ENCODE results near the gene RND3.

The RND3 gene

DNA sequence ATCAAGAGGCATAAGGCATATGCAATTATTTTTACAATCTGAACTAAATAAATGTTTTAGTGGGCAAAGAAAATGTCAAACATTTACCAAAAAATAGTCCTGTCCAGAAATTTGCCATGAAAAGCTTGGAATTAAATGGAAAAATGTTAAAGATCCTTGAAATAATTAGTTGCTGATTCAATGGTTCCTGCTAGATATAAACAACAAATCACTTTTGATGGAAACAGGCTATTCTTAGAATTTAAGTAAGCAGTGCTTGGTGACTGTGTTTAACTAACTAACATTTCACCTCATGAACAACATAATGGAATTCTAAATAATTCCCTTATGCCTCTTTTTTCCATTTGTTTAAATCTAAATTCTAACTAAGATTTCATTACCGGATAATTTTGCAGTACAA lies 3.9 kb downstream of the RND3 start:
- Mint-ChIP-seq H3K36me3 (no peaks in the 10 kb centered on the region), H3K4me1 (peaks cover 11% of the 10 kb centered on the region), H3K27ac (no peak overlapping the region), H3K4me3 (no peak overlapping the region), H3K27me3 (peaks cover 29% of the 10 kb centered on the region), H3K9me3 (no peaks in the 10 kb centered on the region)

DNA sequence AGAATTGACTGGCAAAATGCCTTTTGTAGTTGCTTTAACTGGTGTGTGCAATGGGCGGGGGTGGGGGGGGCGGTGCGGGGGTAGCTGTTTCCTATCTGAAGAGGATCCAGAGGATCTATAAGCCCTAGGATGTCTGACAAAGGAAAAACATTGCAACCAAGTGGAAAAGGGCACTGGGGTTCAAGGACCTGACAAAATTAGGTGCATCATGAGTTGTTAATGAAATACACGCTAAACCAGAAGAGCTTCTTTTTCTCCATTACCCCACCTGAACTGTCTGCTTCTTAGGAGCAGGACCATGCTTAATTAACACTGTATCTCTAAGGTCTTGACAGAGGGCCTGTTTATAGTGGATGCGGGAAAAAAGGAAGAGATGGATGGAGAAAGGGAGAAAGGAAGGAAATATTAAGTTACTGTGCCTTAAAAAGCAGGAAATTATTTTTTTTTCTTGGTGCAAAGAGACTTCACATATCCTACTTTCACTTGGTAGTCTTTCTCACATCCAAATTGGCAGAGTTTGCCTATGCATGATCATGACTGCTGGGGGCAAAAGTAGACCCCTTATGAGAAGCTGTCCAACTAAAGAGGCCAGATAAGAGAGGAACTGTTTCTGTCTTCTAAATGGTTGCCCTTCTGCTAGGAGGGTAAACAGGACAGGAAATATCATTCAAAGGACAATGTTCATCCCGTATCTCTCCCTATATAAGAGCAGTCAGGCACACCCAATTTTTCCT lies 4.6 kb downstream of the RND3 start:
- Mint-ChIP-seq H3K27me3 (peaks cover 22% of the 10 kb centered on the region), H3K27ac (no peak overlapping the region), H3K4me1 (peaks cover 11% of the 10 kb centered on the region), H3K36me3 (no peaks in the 10 kb centered on the region), H3K9me3 (no peaks in the 10 kb centered on the region), H3K4me3 (no peak overlapping the region)

DNA sequence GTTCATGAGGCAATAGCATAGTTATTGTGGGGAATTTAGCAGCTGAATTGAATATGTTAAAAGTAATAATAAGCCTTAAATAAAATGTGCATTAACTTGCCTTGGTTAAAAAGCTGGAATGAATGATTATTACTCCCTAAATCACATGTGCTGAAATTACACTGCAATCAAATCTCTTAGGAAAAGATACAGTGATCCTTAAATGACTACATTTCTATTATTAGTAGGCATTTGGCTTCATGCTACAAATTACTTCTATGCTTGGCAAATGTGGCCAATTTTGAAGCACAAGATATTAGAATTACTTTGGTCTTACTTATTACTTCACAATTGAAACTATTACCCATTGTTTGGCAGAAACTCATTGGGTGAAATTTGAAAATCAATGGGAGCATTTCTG lies 5.4 kb downstream of the RND3 start:
- Mint-ChIP-seq H3K4me1 (peaks cover 8% of the 10 kb centered on the region), H3K36me3 (no peaks in the 10 kb centered on the region), H3K27ac (no peak overlapping the region), H3K27me3 (peaks cover 18% of the 10 kb centered on the region), H3K9me3 (no peaks in the 10 kb centered on the region), H3K4me3 (no peak overlapping the region)

DNA sequence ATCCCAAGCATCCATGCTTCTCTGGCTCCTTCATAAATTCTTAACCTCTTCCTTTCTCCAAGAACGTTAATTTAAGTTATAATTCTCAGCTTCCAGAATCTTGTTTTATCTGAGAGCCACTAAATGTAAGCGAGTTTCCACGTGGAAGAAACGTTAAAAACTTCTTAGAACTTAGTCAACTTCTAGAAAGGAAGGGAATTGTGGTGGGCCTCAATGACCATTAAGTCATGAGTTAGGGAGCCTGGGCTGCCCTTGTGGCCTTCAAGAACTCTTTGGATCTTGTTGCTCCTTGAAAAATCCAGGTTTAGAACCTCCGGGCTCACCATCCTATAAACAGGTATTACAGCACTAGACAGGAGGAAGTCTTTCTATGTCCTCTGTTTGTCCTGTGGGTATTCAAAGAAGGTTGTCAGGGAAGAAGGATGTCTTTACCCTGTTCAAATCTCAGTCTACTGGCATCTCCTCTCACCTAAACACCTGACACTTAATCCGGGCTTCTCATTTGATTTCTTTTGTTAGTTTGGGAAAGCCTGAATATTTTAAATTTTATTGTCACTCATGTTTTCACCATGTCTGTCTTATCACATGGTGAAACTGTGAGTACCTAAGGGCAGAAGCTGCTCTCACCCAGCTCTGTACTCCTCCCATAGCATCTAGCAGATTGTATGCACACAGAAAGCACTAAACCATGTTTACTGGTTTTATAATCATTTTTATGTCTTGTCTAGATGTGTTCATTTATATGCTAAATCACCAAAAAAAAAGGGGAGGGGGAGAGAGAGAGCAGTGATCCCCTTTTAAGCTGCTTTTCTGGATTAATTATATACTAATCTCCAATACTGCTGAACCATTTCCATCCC lies 6.3 kb downstream of the RND3 start:
- Mint-ChIP-seq H3K9me3 (no peaks in the 10 kb centered on the region), H3K4me3 (no peak overlapping the region), H3K27ac (no peak overlapping the region), H3K4me1 (no peaks in the 10 kb centered on the region), H3K27me3 (peaks cover 12% of the 10 kb centered on the region), H3K36me3 (no peaks in the 10 kb centered on the region)

DNA sequence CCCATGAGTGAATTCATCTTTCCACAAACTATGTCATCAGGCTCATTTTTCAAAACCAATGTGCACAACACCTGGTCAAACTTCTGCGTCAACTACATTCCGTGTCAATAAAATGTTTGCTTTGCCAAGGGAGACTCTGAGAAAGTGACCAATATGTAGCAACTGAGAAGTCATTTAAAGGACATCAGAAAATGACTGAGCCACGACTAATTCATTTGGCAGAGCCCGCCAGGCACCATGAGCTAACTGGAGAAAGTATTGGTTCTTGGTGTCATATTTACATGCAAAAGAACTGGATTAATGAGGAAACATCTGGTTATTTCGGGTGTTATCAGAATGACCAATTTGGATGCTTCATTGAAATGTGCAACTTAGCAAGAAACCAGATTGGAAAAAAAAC lies 7.2 kb downstream of the RND3 start:
- Mint-ChIP-seq H3K27me3 (peaks cover 9% of the 10 kb centered on the region), H3K36me3 (no peaks in the 10 kb centered on the region), H3K9me3 (no peaks in the 10 kb centered on the region), H3K4me1 (no peaks in the 10 kb centered on the region), H3K4me3 (no peak overlapping the region), H3K27ac (no peak overlapping the region)

DNA sequence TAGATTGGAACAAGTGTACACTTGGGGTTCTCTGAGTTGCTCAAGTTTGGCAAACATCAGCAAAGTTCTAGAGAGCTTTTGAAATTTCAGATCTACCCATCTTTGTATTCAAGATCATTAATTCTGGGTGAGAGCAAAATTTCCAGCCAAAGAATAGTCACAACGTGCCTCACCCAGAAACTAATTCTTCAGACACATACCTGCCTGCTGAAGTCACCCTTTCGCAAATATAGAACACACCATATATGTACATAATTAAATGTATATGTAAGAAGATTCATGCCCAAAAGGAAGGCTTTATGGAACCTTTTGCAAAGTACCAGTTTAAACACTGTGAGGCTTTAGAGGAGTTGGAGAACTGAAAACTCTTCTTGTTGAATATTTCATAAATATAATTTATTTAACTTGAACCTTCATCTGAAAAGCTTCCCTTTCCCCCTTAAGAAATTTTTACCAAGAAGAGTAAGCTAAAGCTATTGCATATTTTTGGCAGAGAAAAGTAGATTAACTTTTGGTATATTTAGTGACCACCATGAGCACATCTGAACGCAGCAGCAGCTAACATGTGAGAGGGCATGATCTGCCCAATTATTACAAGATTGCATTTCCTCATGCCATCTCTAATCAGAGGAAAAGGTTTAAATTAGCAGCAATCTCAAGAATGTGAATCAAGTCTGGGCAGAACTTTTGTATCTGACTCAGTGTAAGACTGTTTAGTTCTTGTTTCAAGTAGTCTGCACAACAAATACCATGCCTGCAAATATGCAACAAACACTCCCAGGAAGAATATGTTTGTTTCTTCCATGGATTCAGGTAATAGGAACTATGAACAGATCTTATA lies 8.2 kb downstream of the RND3 start:
- Mint-ChIP-seq H3K36me3 (no peaks in the 10 kb centered on the region), H3K27me3 (peaks cover 7% of the 10 kb centered on the region), H3K4me3 (no peak overlapping the region), H3K4me1 (no peaks in the 10 kb centered on the region), H3K27ac (no peak overlapping the region), H3K9me3 (no peaks in the 10 kb centered on the region)

DNA sequence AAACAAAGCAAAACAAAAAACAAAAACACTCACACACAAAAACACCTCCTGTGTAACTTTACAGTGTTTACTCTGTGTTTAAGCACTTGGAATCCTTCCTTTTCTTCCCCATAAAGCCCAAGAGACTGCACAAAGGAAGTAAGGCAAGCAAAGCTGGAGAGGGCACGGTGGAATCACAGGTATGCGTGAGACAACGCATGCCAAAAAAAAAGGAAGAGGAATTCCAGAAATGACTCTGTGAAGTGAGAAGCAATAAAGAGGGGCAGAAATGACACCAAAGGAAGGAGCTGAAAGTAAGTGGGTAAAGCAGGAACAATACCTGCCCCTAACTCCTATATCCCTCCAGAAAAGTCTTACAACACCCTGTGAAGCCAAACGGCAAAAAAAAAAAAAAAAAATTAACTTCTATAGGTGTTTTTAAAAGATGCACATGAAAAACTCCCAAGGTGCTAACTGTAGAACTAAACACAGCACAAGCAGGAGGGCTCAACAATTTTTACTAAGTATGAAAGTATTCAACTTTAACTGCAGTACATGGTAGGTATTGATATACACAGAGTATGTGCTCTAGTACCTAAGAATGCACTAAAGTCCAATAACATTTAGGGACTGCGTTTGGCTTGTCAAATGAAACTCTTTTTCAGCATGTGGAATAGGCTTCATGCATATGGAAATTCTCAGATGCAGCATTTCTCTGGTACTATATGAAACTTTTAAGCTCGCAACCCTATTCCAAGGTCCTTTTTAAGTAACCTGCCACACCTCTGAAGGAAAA lies 9.1 kb downstream of the RND3 start:
- no peaks in the 10 kb centered on the region for H3K9me3 Mint-ChIP-seq
- no peaks in the 10 kb centered on the region for H3K4me1 Mint-ChIP-seq
- H3K27ac Mint-ChIP-seq = no peak overlapping the region
- H3K36me3 Mint-ChIP-seq = no peaks in the 10 kb centered on the region
- no peak overlapping the region for H3K4me3 Mint-ChIP-seq
- peaks cover 10% of the 10 kb centered on the region for H3K27me3 Mint-ChIP-seq

DNA sequence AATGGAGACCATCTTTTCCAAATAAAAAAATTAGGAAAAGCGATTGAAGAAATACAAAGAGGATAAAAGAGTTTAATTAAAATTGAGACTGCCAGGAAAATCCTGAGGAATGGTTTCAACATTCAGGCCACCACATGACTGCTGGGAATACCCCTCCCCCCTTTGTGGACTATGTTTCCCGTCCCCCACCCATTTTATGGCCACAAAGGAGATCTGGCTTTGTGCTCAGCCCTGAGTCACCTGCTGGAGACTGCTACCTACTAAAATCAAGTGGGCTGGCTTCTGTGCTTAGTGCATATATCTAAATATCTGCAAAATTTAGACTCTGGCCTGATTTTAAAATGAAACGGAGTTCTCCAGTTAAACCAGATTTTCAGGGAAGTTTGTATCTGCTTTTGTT lies 10.1 kb downstream of the RND3 start:
- Mint-ChIP-seq H3K36me3 (no peaks in the 10 kb centered on the region), H3K27ac (no peak overlapping the region), H3K4me1 (no peaks in the 10 kb centered on the region), H3K4me3 (no peak overlapping the region), H3K27me3 (peaks cover 8% of the 10 kb centered on the region), H3K9me3 (no peaks in the 10 kb centered on the region)

DNA sequence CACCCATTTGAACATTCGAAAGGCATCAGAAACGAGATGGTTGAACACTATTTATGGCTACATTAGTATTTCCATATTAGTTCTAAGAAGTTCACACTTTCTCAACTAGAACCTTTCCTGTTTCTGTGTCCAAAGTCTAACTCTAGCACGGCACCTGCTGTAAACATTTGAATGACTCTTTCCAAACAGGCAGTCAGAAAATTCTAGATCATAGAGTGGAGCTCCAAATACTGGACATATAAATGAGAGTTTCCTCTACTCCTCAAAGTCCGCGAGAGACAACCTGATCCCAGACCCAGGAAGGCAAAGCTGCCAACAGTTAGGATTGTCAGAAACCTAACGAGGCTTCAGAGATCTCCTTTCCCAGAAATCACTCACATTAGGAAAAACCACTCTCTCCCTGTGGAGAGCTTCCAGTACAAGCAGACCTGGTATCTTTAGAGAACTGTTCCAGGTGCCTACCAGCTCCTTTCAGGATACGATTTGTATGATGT lies 10.6 kb downstream of the RND3 start:
- Mint-ChIP-seq H3K4me1 (no peaks in the 10 kb centered on the region), H3K4me3 (no peak overlapping the region), H3K27me3 (peaks cover 8% of the 10 kb centered on the region), H3K9me3 (no peaks in the 10 kb centered on the region), H3K27ac (no peak overlapping the region), H3K36me3 (no peaks in the 10 kb centered on the region)

DNA sequence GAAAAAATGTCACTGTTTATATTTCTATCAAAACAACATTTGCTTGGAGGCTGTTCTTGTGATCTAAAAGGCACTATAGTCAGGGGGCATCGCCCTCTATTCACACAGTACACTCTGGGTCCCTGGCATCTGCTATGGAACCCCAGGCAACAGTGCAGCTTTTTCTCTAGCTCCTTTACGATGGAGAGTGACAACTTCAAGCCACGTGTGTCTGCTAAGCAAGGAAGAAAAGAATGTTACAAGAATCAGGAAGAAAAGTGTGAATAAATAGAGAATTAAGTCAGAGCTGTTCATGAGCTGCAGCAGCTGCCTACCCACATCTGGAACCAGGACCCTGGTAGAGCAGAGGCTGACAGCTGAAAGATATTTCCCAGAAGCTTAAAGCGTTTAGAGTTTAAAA lies 11.2 kb downstream of the RND3 start:
- H3K27ac Mint-ChIP-seq = no peak overlapping the region
- no peaks in the 10 kb centered on the region for H3K4me1 Mint-ChIP-seq
- H3K36me3 Mint-ChIP-seq = no peaks in the 10 kb centered on the region
- no peak overlapping the region for H3K4me3 Mint-ChIP-seq
- H3K27me3 Mint-ChIP-seq = peaks cover 8% of the 10 kb centered on the region
- H3K9me3 Mint-ChIP-seq = no peaks in the 10 kb centered on the region

DNA sequence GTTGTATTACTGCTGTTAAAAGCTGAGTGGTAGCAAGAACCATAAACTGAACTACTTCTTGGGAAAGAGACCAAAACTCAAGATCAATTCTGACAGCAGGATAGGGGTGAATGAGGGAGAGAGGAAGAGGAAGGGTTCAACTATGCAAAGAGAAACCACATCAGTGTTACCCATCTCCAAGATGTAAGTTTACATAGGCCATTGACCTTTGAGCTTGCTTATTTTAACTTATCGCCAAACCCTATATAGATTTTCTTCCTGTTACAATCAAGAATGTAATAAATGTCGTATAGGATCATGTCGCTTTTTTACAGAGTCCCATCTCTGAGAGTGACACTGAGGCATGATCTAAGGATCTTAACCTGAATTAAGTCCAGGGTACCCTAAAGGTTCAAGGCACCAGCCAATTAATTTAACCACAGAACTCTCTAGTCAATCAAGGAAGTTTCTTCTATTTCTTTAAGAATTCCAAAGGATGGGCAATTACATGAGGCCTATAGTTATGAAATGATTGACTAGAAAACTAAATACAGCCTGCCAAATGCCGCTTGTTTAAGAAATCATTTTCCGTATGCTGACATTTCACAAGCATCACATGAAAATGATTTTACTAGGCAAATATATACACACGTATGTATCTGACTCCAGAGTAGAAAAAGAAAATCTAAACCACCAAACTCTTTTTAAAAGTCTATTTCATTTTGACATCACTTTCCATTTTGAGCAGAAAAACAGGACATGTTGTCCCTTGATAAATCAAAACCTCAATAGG lies 11.8 kb downstream of the RND3 start:
- H3K4me1 Mint-ChIP-seq = no peaks in the 10 kb centered on the region
- H3K36me3 Mint-ChIP-seq = no peaks in the 10 kb centered on the region
- no peak overlapping the region for H3K27ac Mint-ChIP-seq
- no peak overlapping the region for H3K4me3 Mint-ChIP-seq
- no peaks in the 10 kb centered on the region for H3K9me3 Mint-ChIP-seq
- H3K27me3 Mint-ChIP-seq = peaks cover 6% of the 10 kb centered on the region

DNA sequence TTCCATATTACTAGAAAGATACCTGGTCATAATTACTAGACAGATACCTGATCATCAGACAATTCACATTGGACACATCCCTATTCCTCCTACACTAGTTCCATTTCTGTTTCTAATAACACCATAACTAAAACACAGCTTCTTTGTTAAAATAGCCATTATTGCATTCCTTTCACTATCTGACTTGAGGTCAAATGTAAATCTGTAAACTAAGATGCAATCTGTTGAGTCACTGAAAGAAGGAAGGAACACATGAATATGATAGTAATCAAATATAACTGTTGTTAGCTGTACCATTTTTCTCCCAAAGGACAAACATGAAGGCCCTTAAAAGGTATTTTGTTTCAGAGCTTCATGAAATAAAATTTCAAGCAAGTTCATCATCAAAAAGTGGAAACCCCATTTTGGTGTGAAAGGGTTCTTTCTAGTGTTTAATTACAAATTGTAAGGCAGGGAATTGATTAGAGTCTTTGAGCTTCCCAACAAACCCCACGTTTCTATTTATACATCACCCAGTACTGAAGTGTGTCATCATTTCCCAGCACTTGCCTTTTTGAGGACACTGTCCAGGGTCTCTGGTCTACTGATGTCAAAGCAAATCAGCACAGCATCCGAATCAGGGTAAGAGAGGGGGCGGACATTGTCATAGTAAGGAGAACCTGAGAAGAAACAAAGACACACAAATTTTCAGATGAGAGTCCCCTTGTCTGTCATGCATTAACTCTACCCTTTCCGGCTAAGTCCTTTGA lies 13.0 kb downstream of the RND3 start:
- Mint-ChIP-seq H3K4me3 (no peak overlapping the region), H3K27me3 (peaks cover 6% of the 10 kb centered on the region), H3K36me3 (no peaks in the 10 kb centered on the region), H3K27ac (no peak overlapping the region), H3K4me1 (no peaks in the 10 kb centered on the region), H3K9me3 (no peaks in the 10 kb centered on the region)

DNA sequence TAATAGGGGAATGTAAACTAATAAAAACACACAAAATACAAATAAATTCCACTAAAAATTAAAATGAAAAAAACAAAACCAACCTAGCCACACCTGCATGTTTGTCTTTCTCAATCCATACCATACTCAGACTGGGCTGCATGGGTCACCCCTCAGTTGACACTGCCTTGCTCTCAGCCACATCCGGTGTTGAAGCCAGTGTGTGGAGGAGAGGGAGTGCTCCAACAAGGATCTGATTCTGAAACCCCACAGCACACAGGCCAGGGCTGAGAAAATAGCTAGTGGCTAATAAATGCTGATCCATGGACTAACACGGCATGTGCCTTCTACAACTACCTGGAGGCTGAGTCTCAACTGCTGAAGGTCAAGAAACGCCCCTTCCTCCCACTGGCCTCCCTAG lies 13.7 kb downstream of the RND3 start:
- no peaks in the 10 kb centered on the region for H3K36me3 Mint-ChIP-seq

DNA sequence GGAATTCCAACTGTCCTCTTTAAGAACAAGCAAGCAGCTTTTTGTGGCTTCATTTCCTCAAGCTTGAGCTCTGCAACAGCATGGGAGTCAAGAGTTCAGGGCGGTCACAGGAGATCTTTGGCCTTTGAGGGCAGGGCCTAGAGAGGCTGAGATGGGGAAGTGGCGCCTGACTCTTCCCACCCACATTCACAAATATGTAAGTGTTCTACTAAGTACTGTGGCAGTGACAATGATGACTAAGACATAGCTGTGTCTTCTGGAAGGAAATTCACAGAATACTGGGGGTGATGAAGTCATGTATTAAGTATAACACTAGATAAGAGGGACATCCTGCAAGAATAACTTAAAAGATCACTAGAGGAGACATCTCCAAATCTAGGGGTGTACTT lies 15.0 kb downstream of the RND3 start:
- no peaks in the 10 kb centered on the region for H3K36me3 Mint-ChIP-seq
- no peak overlapping the region for H3K4me3 Mint-ChIP-seq
- no peak overlapping the region for H3K27ac Mint-ChIP-seq
- H3K9me3 Mint-ChIP-seq = no peaks in the 10 kb centered on the region
- peaks cover 6% of the 10 kb centered on the region for H3K27me3 Mint-ChIP-seq
- no peaks in the 10 kb centered on the region for H3K4me1 Mint-ChIP-seq

More for the DNA sequence above, 13.7 kb downstream of the RND3 start:
- H3K27me3 Mint-ChIP-seq = peaks cover 6% of the 10 kb centered on the region
- H3K4me1 Mint-ChIP-seq = no peaks in the 10 kb centered on the region
- H3K4me3 Mint-ChIP-seq = no peak overlapping the region
- no peak overlapping the region for H3K27ac Mint-ChIP-seq
- no peaks in the 10 kb centered on the region for H3K9me3 Mint-ChIP-seq

All from activated naive CD4-positive, alpha-beta T cell treated with anti-CD3 and anti-CD28 coated beads, Interleukin-2, amount 50 U/mL, for 24 hours (primary cell).